Measurements from ENCODE around the gene DNAH17.

The DNAH17 gene

DNA sequence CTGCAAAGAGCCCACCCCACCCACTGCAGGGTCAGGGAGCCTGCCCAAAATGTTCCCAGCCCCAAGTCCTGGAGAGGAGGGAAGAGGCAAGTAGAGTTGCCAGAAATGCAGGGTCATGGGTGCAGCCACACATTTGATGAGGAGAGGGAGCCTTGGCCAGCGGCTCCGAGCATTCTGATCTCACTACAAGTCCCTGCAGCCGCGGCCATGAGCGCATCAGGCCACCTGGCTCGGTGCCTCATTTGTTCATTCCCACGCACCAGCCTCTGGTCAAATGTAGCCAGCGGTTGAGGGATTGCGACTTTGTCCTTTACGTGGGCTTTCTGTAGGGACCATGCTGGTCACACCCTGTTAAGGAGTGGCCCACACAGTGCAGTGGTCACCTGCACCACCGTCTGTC is 150.1 kb downstream of the DNAH17 start:
- DNase-seq, result no peak

GRCh38 chr17:78426293-78426879 is 150.8 kb downstream of the DNAH17 start:
- DNase-seq, result no peak

DNA sequence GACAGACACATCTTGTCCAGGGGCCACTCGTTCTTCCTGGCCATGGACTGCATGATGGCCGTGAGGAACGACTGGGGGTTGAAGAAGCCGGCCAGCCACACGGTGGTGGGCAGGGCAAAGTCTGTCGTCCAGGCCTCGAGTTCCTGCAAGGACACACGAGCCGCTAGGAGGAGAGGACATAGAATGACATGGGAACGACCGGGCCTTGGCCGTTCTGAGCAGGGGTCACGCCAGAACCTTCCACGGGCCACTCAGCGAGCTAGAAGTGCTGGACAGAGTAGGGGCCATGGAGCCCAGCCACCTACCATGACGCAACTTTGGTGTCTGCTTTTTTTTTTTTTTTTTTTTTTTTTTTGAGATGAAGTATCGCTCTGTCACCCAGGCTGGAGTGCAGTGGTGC is 151.8 kb downstream of the DNAH17 start:
- DNase-seq, result no peak

- DNase-seq, result no peak
Measured at GRCh38 chr17:78423961-78424675, 153.1 kb downstream of the DNAH17 start.

DNA sequence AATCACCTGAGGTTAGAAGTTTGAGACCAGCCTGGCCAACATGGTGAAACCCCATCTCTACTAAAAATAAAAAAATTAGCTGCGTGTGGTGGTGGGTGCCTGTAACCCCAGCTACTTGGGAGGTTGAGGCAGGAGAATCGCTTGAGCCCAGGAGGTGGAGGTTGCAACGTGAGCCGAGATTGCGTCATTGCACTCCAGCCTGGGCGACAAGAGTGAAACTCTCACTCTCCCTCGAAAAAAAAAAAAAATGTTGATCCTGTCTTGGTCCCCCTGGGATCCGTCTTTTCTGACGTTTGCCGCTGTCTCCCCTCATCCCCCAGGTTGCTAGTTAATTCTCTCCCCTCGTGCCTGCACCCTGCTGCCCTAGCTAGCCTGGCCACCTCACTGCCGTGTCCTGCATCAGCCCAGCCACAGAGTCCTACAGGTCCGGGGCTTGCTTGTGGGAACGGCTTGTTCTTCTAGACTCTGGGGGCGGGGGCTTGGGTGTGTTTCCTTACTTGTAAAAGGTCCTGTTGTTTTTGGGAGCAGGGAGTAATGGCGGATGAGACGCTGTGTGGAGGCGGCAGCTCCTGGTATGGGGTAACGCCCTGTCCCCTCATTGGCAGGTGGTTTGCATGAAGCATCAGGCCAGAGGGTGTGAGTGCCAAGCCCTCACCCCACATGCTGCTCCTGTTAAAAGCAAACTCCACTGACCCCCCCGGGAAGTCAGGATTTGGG is 154.2 kb downstream of the DNAH17 start:
- no peak for DNase-seq

DNA sequence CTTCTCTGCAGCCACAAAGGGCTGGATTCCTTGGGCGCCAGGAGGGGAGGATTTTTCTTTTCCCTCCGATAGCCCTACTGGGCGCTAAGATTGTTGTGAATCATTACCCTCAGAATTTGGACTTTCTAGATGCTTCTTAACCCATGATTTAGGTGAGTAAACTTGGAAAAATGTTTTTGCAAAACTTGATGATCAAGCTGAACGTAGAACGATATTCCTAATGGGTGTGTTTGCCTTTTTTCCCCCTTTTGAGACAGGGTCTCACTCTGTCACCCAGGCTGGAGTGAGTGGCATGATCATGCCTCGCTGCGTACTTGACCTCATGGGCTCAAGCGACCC is 155.0 kb downstream of the DNAH17 start:
- no peak for DNase-seq

DNA sequence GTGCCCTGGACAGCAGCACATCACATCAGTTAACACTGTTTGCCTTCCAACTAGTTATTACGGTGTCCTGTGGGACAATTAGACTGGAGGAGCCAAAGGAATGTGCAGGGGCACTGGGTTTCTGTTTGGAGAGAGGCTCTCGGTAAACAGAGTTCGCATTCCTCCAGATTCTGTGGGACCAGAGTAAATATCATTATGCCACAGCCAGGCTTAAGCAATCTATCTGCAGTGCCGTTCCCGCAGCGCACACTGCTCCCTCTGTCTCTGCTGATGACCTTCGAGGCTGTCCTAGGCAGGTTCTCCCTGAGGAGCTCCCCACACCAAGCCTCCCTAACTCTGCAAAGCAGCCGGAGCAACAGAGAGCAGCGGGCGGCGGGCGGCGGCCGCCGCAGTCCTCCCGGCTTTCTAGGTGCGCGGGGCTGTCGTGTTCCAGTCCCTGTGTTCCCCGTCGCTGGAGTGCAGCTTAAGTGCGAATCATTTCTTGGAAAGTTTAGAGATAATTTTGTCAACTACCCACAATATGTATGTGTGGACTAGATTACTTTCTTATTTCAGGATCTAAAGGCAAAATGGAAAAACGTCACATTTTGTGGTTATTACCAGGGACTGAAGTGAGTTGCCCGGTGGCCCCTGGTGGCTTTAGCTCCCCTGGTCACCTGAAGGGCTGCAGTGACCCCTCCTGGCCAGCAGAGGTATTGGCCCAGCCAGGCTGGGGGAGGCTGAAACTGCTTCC is 155.5 kb downstream of the DNAH17 start:
- peak; percentile 50 to 63 for DNase-seq

- no peak for DNase-seq
Measured at GRCh38 chr17:78421084-78421533, 156.1 kb downstream of the DNAH17 start.

- no peak for DNase-seq
Measured at GRCh38 chr17:78419970-78420815, 157.0 kb downstream of the DNAH17 start.

GRCh38 chr17:78418326-78419026 is 158.7 kb downstream of the DNAH17 start:
- no peak for DNase-seq

DNA sequence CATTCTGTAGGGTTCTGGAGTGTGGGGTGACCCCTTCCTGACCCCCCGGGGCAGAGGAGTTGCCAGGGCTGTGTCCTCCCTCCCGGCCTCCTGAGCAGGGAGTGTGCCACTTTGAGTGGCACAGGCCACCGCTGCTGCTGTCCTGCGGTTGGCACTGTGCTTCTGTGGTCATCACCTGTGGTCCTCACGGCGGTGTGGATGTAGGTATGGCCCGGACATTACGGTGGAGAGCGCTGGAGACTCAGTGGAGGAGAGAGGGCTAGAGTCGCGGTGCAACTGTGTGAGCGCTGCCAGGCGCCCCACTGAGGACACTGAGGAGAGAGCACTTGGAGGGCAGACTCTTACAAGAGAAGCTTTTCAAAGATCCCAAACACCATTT is 159.7 kb downstream of the DNAH17 start:
- no peak for DNase-seq

GRCh38 chr17:78416791-78417530 is 160.2 kb downstream of the DNAH17 start:
- DNase-seq, result no peak

GRCh38 chr17:78415821-78416711 is 161.1 kb downstream of the DNAH17 start:
- no peak for DNase-seq

- no peak for DNase-seq
Measured at GRCh38 chr17:78414178-78415162, 162.7 kb downstream of the DNAH17 start.

- DNase-seq, result no peak
Measured at GRCh38 chr17:78412403-78412802, 164.8 kb downstream of the DNAH17 start.

- no peak for DNase-seq
Measured at GRCh38 chr17:78411241-78411857, 165.8 kb downstream of the DNAH17 start.

DNA sequence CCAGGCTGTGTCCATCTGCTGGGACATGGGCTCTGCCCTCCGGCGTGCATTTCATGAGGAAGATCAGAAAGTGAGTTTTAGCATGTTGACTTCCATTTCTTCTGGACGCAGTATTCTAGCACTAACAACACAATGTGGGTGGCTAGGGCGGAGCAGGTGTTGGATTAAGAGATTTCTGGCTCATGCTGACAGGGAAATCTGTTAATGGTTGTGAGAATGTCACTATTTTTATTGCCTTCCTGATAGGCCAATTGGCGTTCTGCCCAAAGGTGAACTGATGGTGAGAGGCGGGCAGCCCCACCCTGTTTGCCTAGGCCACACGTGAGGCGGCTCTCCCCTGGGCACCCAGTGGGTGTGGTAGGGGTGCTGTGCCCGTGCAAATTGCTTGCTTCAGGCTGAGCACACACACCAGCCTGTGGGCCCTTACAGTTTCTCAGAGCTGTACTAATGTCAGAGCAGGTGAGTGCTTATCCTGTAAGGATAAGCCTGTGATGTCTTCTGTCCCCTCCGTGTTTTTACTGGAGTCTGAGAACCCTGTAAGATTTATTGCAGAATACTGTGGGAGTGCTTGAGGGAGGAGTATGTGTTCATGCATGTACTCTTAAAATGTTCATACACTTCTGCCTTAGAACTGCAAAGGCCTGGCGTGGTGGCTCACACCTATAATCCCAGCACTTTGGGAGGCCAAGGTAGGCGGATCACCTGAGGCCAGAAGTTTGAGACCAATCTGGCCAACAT is 167.8 kb downstream of the DNAH17 start:
- no peak for DNase-seq

Measured in NCI-H1930 (cell line).